GM12891 (cell line): ENCODE data around the gene UBR2.

Experiments
- PAX5 ChIP-seq: IDR thresholded peaks from 2 replicates; pipeline ENCODE4 v1.6.1; 2011; ENCODE audit warnings: low read length, moderate library complexity, mild to moderate bottlenecking; ENCODE audit not compliant: insufficient read depth, severe bottlenecking
- POLR2A ChIP-seq: IDR thresholded peaks from 2 replicates; pipeline ENCODE4 v1.6.1; 2011; ENCODE audit warnings: low read depth, low read length, control low read depth
- POLR2AphosphoS5 ChIP-seq: IDR thresholded peaks from 2 replicates; pipeline ENCODE4 v1.6.1; 2011; ENCODE audit warnings: low read depth, low read length, control low read depth
- POU2F2 ChIP-seq: IDR thresholded peaks from 2 replicates; pipeline ENCODE4 v1.6.1; 2011; ENCODE audit warnings: low read depth, mild to moderate bottlenecking, control low read depth, low read length, moderate library complexity

- no peak for TF ChIP-seq POLR2AphosphoS5
- TF ChIP-seq POLR2A = no peak
- no peak for TF ChIP-seq POU2F2
- TF ChIP-seq PAX5 = no peak
Measured at GRCh38 chr6:42519779-42520178, 44.0 kb upstream of the UBR2 start.
